HG03460 (cell line): ENCODE results near the gene RASA1.

Experiments
- ATAC-seq: cut with Tn5 transposase; IDR thresholded peaks from one replicate; pipeline ENCODE4 v1.9.1; 2021; ENCODE audit not compliant: unreplicated experiment

The RASA1 gene

DNA sequence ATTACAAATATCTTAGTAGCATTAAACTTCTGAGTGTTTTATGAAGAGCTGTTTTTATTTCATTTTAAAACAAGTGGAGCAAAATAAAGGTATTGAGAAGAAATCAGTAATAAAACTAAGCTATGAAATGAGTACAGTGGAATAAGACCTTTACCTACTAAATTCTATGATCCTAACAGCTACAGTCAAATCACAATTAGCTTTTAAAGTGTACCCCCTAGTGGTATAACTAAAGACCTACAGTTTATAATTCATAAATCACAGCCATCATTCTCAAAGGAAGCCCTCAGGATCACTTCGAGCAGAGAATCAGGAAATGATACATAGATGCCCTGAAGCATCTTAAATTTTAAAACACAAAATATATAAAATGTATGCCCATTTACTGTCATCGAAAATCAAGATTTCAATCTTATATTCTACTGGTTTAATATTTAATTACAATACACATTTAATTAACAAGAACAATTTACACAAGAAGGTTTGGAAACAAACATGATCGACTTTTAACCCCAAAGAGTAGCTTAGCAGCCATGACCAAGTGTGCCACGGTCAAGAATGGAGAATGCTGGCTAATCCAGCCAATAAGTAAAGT is 132.7 kb downstream of the RASA1 start:
- ATAC-seq = peak; percentile 77

DNA sequence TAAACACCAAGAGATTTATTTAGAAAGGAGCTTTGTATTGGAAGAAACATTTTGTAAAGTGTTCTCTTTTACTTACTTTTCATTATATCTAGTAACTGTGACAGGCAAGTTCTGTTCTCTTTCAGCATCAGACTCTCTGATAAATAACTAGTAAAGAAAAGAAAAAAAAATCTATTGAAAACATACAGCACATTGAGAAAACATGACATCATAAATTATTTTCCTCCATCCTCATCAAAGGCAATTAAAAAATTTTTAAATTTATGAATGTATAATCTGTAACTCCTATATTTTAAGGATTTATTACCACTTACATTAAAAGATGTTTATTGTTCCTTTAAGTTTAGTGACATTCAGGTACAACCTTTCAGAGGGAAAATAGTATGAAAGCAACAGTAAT is 133.9 kb downstream of the RASA1 start:
- no peak for ATAC-seq

DNA sequence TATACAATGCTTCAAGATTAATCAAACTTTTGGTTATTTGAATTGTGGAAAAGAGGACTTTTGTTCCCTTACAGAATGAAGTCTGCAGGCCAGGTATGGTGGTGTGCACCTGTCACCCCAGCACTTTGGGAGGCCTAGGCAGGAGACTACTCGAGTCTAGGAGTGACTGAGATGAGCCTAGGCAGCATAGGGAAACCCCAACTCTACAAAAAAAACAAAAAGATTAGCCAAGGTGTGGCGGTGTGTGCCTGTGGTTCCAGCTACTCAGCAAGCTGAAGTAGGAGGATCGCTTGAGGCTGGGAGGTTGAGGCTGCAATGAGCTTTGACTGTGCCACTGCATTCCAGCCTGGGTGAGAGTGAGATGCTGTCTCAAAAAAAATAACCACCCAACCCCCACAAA is 135.7 kb downstream of the RASA1 start:
- ATAC-seq = no peak

DNA sequence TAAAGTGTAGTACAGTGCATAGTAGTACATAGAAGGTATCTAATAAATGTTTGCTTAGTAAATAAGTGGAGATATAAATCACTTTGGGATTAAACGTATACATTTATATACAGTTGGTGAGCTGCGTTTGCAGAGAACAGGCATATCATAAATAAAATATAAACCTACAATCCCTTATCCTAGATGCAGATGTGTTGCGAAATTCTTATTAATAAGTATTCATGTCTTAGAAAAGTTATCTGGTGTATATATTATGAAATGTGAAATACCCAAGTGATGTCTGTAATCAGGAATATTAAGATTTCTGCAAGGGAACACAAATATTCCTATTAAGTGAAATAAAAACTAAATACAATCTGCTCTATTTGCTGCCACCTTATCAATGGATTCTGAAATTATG is 136.2 kb downstream of the RASA1 start:
- no peak for ATAC-seq

DNA sequence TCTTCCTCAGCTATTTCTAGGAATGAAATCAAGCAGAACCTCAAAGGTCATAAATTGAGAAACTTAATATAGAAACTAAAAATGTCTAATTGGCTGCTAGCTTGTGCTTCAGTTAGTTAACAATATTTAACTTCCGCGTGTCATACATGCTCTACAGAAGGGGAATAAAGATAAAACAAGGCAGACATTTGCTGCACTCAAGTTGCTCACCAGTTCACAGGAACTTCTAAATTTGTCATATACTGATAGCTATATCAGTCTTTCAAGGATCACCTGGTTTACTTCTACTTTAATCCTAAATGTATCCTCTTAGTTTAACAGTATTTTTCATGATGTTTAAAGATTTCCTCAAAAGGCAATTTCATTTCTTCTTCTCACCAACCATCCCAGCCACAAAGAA is 136.7 kb downstream of the RASA1 start:
- no peak for ATAC-seq

DNA sequence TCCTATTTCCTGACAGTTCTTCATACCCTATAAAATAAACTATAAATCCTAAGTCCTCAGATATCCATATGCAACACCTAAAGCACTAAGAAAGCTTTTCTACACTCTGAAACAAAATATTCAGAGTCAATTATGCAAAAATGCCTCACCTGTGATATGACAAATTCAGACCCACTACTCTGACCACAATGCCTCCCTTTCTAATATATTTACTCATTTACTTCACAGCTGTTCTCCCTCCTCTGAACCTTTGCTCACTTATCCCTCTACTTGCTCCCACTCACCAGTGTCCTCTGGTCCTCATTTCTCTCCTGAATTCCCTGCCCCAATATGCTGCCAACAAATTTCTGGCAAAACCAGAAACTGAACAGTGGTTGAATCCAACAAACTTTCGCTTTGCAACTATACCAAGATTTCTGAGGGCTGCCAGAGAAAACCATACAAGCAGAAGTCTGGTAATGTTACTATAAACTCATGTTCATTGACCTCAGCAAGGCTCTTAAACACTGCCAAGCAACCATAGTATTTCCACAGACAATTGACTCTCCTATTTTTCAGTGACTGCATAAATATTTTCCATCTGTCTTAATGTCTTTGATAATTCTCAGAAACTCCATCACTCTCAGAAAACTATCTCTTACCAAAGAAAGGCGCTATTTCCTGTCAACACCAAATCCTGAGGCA is 137.9 kb downstream of the RASA1 start:
- ATAC-seq = no peak

DNA sequence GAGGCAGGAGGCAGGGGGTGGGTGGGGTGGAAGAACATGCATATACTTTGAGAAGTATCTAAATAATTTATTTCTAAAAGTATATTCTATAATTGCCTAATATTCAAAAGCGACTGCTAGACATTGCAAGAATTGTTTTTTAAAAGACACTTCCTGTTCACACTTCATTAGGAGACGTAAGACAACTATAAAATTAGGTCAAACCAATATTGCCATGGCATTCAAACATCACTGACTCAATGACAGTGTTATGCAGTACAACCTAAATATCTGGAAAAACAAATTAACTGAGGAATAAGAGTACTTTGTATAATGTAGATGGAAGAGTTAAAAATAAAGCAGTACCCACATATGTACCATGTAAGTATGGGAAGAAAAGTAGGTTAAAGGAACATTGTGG is 140.5 kb downstream of the RASA1 start:
- ATAC-seq = no peak

DNA sequence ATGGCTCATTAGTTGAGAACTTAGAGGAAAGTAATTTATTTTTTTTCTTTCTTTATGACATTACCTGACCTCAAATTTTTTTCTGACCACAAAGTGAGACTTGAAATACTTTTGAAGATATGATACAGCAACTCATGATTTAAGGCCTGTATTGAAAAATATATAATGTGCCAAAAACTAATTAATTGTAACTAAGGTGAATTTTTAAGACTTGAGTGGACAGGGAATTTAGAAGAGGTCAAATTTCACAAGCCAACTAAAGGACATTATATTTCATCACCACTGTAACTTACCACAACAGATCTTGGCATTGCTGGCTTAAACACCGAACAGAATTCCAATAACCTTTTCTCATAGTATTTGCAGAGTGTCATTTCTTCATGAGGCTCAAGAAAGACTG is 143.2 kb downstream of the RASA1 start:
- no peak for ATAC-seq

DNA sequence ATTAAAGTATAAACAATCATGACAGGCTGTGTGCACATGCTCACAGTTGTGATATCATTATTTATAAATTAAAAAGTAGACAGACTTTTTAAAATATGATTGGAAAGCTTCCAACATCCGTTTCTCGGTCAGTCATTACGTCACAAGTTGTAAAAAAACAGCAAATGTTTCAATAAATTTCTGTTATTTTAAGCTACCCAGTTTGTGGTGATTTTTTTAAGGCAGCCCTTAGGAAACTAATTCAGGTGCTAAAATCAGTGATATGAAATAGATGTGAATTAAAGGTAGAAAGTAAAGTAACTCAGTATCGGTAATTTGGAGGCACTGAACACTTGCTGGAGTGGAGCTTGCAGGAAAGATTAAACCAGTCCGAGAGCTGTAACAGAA is 143.9 kb downstream of the RASA1 start:
- no peak for ATAC-seq

DNA sequence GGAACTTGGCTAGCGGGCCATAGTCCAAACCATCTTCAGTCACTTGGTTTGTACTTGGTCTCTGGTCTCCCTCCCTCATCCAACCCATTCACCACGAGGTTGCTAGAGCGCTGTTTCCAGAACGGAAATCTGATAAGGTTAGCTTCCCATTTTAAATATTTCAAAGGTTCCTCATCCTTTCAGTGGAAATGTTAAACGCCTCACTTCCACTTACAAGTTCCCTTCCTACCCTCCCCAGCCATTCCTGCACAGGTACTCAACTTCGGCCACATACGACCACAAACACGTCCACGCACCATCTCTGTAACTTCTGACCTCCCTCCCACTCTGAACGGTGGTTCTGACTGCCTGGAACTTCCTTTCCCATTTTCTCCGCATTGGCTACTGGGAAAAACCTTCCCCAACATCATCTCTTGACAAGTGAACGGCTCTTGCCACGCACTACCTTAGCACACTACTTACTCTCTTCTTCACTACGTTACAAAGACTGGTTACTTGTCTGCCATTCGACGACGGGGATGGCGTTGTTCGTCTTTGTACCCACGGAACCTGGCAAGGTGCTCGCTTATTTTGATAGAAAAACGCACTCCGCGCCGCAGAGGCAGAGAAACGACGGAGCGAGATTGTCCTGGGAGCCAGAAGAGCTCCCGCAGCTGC is 144.4 kb downstream of the RASA1 start:
- peak; percentile 23 for ATAC-seq

DNA sequence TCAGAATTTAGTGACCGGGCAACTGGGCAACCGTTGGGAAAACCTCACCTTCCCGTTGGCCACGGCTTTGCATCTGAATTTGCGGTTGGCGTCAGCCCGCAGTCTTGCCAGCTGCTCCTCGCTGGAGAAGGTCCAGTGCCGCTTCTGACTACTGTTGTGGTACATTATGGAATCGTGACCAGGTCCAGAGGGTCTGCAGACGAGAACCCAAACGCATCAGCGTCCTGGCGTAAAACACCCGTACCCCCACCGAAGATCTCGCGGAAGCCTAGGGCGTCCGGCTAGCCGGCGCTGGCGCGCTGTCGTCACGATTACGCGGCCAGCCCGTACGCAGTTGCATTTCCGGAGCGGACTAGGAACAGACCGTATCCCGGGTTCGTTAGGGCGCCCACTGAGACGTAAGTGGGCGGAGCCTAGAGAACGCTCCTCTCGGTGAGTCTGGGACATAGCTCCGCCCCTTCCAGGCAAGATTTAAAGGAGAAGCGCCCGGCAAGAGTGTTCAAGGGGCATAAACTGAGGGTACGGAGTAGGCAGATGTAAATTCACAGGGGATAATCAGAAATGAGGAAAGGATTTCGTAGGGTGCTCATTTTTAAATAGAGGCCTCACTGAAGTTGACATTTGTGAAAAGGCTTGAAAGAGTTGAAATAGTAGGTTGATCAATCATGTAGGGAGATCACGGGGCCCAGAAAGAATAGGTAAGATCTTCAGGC is 145.1 kb downstream of the RASA1 start, which contains the start of gene CCNH:
CCNH (minus strand) TSS at position 301 of the 713 bp plus-strand sequence; CDS start at position 165, 136 bp downstream.
- peak; percentile 99 for ATAC-seq

DNA sequence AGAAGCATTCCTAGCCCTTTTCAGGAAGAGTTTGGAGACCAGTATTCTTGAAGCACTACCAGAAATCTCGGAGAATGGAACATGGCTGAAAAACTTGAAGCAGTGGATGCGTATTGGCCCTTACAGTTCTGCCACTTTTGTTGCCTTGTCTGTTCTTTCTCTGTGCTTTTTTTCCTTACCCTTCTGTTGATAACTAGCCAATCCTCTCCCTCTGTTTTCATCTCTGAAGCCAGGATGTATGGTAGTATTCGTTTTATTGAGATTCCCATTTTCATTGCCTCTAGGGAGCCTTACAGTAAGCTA is 145.6 kb downstream of the RASA1 start:
- ATAC-seq = no peak

DNA sequence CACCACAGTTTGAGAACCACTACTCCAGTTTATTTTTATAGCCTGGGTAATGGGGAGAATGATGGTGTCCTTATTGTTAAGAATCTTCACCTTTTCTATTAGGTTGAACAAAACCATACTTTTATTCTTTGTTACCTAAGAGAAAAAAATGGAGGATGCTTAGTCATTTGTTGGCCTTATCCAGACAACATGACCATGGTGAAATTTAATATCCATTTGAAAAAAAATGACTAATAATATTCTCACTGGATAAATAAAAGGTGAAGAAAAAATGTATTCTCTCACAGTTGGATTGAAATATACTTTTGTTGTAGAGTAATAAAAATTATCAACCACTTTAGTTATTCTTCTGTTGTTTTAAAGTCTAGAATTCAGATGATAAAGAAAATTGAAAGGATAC is 150.8 kb downstream of the RASA1 start:
- ATAC-seq = no peak

DNA sequence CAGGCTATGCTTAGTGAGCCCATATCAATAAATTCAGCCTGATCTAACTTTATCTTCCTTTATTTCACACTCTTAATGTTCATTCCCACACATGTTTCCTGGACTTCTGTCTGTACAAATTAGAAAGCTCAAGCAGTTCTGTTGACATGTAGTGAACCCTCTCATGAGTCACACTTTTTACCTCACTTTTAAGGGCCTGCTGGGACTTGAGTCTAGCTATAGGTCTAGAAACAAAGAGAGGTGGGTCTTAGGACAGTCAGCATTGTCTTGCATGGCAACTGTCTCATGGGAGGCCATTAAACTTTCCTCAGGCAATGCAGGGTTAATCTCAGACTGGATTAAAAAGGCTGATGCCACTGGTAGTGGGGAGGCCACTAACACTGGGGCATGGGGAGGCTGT is 153.6 kb downstream of the RASA1 start:
- no peak for ATAC-seq

DNA sequence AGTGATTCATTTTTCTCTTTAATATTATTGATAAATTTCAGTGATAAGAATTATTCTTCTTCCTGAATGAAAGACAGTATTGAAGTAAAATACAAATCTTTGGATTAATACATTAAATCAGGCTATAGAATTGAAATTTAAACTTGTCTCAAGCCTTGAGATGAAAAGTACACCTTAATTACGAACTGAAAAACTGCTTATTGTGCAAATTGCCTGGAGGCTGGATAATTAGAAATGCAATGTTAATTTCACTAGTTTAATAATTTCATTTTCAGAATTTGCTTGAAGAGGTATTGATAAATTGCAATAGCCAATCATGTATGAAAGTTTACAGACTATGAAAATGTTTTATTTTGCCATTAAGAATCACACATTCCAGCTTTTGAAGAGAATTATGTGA is 156.1 kb downstream of the RASA1 start:
- no peak for ATAC-seq

DNA sequence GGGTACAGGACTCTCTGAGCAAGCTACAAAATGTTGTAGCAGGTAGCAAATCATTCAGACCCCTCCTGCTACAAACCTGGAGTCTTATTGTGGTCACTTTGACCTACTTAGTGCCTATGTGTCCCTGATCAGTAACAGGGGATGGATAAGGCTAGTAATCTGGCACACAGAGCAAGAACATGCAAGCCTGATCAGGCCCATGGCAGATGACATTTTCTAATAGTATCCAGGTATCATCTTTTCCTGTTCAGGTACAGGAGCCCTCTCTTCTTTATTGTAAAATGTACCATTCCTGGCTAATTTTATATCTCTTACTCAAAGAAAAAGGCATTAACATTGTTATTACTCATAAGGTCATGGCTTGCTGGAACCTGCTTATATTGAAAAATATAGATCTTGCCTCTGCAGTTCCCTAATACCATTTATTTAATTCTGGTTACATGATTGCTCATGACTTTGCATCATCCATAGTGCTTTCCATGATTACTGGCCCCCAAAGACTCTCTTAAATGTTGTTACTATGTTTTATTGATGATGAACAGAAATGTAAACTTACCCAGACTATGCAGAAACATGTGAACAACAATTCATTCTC is 163.3 kb downstream of the RASA1 start:
- ATAC-seq = no peak

DNA sequence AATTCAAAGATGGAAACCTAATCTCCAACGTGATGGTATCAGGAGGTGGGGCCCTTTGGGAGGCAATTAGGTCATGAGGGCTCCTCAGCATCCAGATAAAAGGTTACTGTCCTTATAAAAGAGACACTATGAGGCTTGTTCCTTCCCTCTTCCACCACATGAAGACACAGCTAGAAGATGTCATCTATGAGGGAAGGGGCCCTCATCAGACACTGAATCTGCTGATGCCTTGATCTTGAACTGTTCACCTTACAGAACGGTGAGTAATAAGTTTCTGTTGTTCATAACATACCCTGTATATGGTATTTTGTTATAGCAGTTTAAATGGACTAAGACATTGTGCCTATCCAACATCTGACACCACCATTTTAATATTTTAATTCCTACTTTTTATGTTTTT is 164.8 kb downstream of the RASA1 start:
- no peak for ATAC-seq

DNA sequence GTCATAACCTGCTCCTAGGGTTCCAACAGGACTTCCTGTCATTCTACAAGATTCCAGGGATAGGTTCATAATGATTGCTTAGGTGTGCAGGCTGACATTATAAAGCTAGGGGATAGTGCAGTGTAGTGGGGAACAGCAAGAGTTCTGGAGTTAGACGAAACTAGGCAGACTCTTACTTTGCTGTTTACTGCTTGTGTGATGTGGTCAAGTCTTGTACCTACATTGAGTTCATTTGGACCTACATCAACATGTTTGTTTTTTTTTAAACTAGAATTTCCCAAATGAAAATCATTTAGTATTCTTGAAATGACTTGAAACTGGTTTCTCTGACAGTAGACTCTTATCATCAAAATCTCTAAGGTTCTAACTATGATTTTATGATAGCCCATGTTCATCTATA is 166.3 kb downstream of the RASA1 start:
- no peak for ATAC-seq

DNA sequence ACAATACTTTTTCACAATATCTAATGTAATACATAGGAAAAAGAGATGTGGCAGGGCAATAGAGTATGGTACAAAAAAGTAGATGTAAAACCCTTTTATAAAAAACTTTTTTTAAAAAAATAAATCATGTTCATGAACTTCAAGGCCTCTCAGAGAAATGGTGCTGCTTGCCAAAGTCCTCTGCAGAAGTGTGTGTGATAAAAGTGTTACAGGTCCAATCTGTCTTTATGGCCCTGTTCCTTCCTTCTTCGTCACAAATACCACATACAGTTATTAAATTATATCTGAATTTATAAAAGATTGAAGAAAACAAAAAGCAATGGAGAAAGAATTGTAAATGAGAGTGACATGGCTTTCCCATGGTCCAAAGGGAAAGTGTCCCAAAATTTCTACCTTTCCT is 166.8 kb downstream of the RASA1 start:
- ATAC-seq = no peak

DNA sequence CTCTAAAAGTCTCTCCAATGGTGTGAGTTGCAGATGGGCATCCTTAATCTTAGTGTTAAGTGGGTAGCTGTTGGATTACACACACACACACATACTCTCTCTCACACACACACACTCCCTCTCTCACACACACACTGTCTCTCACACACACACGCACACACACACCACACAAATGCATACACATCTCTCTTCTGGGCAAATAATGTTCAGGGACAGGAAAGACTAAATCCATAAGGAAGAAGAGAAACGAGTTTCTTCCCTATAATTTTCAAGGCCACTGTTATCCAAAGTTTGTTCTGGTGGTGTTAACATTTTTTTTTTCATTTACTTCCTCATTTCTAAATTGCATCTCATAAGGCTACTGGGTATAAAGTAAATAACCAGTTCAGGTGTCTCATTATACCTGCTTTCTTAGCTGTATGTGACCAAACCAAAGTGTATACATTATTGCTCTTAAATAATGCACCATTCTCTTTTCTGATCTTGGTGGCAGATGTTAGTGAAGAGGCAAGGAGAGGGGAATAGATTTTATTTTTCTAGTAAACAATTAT is 167.5 kb downstream of the RASA1 start:
- ATAC-seq = no peak

DNA sequence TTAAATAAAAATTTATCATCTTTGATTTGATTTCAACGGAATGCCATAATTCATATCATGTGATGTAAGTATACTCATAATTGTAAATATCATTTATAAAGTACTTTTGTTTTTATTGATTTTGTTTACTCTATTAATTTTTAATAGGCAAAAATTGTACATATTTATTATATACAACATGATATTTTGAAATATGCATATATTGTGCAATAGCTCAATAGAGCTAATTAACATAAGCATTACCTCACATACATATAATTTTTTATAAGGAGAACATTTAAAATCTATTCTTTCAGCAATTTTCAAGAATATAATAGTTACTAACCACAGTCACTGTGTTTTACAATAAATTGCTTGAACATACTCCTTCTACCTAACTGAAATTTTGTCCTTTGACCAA is 170.0 kb downstream of the RASA1 start:
- no peak for ATAC-seq
